ENCODE results near the gene NUCB1.
A peak's percentile ranks its signal among the peaks of the same experiment; 100 is the strongest.
"Not testable (repeated sequence)": the region's sequence is repeated elsewhere in the genome, so short reads cannot be mapped to it uniquely, and the experiment has no call there.

The NUCB1 gene

GRCh38 chr19:48899781-48900476 lies at the start of gene NUCB1:
TSS of gene NUCB1 (plus strand) at chr19:48900312. CDS start at chr19:48900797, 485 bp downstream.
- DNase-seq (ENCODE audit: low read depth in 2 of 2): peak; percentile 98

DNA sequence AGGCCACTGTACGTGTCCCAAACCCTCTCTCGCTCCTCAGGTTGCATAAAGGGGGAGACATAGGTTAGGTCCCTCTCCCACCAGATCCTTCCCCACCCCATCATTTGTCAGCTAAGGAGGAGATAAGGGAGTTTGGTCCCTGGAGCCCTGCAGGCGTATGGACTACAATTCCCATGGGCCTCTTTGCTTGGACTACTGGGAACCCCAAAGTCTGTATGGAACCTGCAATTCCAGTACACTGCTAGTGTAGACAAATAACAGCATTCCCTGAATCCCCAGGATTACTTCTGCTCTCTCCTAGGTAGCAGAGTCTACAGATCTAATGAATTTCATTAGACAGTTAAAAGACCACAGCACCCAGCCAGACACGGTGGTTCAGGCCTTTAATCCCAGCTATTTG lies 47.8 kb upstream of the NUCB1 start:
- DNase-seq (ENCODE audit: low read depth in 2 of 2): no peak

DNA sequence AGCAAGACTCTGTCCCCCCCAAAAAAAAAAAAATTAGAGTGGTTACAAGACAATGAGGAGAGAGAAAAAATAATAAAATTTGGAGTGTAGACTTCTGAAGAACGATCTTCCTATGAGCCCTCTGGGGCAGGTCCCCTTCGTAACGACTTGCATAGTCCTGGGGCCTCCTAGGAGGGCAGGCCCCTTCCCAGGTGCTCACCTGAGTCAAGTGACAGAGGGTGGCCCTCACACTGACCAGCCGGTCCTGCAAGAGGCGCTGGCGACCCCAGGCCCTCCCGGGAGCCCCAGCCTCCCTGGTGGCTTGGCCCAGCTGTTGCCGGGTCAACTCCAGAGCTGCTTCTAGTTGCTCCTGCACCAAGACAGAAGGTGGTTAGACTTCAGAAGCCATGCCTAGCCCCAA lies 46.6 kb upstream of the NUCB1 start:
- no peak for DNase-seq (ENCODE audit: low read depth in 2 of 2)

DNA sequence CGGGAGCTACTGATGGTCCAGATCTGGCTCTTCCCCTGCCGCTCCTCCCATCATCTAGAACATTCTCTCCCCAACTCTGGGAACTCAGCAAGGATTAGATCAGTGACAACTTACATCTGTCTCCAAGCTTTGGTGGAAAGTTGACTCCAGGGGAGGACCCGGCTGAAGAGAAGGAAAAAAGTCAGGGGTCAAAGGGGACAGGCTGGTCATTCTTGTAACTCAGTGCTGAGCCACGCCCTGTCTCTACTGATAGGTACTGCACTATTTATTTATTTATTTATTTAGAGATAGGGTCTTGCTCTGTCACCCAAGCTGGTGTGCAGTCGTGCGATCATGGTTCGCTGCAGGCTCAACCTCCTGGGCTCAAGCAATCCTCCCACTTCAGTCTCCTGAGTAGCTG lies 46.0 kb upstream of the NUCB1 start:
- DNase-seq (ENCODE audit: low read depth in 2 of 2): no peak

GRCh38 chr19:48856921-48857320 lies 43.2 kb upstream of the NUCB1 start:
- DNase-seq (ENCODE audit: low read depth in 2 of 2): no peak

GRCh38 chr19:48858984-48859710 lies 41.0 kb upstream of the NUCB1 start:
- no peak for DNase-seq (ENCODE audit: low read depth in 2 of 2)

- no peak for DNase-seq (ENCODE audit: low read depth in 2 of 2)
These were observed 40.2 kb upstream of the NUCB1 start for GRCh38 chr19:48859711-48860572.

DNA sequence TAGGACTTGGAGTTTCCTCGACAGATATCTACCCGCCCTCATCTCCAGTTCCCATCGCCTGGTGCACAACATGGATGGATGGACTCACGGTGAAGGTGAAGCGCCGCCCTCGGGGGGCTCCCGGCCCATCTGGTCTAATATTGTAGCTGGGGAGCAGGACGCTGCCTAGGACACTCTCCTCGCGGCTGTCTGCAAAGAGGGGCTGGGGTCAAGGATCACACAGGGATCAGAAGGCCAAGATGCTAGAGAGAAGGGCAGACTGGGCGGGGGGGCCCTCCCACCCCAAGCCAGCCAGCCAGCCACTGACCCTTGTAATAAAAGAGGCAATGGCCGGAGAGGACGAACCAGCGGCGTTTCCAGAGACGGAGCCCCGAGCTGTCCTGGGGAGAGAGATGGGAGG lies 38.8 kb upstream of the NUCB1 start:
- no peak for DNase-seq (ENCODE audit: low read depth in 2 of 2)

DNA sequence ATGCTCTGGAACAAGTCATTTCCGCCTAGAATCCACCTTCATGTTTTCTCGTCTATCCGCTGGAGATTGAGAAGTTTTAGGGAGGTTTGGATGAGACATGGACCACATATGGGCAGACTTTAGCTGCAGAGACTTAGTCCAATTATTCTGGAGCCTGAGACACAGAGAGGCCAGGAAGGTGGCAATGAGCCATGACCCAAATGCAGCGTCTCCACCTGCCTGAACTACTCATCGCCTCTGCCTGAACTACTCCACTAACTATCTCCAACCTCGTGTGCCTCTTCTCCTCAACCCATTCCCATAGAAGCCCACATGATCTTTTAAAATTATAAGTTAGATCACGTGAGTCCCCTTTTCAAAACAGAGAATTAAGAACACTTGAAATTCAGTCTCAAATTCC lies 37.3 kb upstream of the NUCB1 start:
- no peak for DNase-seq (ENCODE audit: low read depth in 2 of 2)

GRCh38 chr19:48866692-48867091 lies 33.4 kb upstream of the NUCB1 start:
- no peak for DNase-seq (ENCODE audit: low read depth in 2 of 2)

- no peak for DNase-seq (ENCODE audit: low read depth in 2 of 2)
These were observed 32.9 kb upstream of the NUCB1 start for GRCh38 chr19:48867123-48867745.

GRCh38 chr19:48867746-48868113 lies 32.4 kb upstream of the NUCB1 start:
- no peak for DNase-seq (ENCODE audit: low read depth in 2 of 2)

DNA sequence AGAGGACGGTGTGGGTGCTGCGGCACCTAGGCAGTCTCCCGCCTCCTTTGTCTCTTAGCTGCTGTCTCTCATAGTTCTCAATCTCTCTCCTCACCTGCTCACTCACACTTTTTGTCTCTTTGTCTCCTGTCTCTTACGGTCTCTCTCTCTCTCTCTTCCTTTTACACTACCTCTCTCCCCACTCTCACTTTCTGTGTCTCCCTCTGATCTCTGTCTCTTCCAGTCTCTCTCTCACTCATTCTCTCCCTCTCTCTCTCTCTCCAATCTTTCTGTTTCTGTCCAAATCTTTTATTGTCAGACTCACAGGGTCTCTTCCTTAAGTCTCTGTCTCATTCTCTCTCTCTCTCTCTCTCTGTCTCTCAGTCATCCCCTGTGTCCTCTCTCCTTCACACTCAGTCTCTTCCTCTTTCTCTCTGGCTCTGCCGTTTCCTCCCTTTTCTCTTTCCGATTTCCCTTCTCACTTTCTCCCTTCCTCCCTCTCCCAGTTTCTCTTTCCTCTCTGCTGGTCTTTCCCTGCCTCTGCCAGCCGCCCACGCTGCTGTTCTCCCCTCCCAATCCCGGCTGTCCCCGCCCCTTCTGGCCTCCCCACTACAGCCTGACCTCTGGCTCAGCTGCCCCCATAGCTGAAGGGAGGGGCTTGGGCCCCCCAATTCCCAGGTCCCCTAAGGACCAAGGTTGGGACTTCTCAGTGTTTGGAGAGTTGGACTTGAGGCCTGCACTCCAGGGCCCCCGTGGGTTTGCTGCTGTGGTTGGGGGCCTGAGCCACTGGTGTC lies 31.8 kb upstream of the NUCB1 start, which contains the start of gene PLEKHA4:
Gene PLEKHA4 (minus strand): TSS at position 504 of the 773 bp plus-strand sequence. CDS start 997 bp downstream, outside the sequence.
- DNase-seq (ENCODE audit: low read depth in 2 of 2): no peak

DNA sequence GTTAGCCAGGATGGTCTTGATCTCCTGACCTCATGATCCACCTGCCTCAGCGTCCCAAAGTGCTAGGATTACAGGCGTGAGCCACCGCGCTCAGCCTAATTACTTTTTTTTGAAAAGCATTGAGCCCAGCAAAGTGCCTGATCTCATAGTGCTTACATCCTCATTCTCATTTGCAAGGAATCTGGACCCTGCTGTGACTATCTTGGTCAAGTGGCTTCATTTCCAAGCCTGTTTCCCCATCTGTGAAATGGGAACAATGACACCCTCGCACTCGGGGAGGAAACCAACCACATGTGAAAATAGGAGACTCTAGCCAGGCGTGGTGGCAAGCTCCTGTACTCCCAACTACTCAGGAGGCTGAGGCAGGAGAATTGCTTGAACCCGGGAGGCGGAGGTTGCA lies 30.1 kb upstream of the NUCB1 start:
- no peak for DNase-seq (ENCODE audit: low read depth in 2 of 2)

- not testable (repeated sequence) for DNase-seq (ENCODE audit: low read depth in 2 of 2)
These were observed 28.5 kb upstream of the NUCB1 start for GRCh38 chr19:48871471-48872181.

DNA sequence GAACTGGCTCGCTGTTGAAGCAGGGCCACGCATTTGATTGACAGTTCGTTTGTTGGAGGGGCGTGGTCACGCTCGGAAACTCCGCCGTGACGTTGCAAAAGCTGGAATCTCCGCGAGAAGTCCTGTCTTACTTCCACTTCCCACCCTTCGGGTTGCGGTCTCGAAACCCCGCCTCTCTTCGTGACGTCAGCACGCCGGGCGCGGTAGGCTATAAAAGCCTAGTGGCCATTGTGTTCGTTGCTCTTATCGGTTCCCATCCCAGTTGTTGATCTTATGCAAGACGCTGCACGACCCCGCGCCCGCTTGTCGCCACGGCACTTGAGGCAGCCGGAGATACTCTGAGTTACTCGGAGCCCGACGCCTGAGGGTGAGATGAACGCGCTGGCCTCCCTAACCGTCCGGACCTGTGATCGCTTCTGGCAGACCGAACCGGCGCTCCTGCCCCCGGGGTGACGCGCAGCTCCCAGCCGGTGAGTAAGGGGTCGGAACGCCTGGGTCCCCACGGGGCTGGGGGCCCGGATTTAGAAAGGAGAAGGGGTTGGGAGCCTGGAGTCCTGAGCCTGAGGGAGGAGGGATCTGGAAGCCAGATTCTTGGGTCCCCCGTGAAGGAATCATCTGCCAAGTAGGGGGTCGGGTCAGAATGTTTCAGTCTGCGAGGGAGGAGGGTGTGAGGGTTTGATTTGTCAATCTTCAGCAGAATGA lies 27.8 kb upstream of the NUCB1 start, which contains the start of gene PPP1R15A:
Gene PPP1R15A (plus strand): TSS at position 240 of the 702 bp plus-strand sequence. CDS start 813 bp downstream, outside the sequence.
- peak; percentile 93 to 94 for DNase-seq (ENCODE audit: low read depth in 2 of 2)

GRCh38 chr19:48872884-48873475 lies 27.1 kb upstream of the NUCB1 start:
- DNase-seq (ENCODE audit: low read depth in 2 of 2): peak; percentile 75 to 78

GRCh38 chr19:48873476-48874302 lies 26.4 kb upstream of the NUCB1 start:
- no peak for DNase-seq (ENCODE audit: low read depth in 2 of 2)

All from fibroblast of skin of left biceps (primary cell).